ENCODE measurements around the gene CXCR6. TPM values are rescaled to one million over a fixed set of nuclear protein-coding genes. Genes with fewer than 3 reads are reported as not detected.

The CXCR6 gene
- total RNA-seq, 1 donor from 2014 or later, result not detected

GRCh38 chr3:45988362-45988761 lies 45.1 kb downstream of the CXCR6 start:
- Mint-ChIP-seq H3K4me1 (ENCODE audit: low read depth) (peaks cover 29% of the 10 kb centered on the region), H3K9me3 (ENCODE audit: low read depth) (no peaks in the 10 kb centered on the region), H3K4me3 (ENCODE audit: low read depth) (no peak overlapping the region), H3K36me3 (ENCODE audit: insufficient read depth) (peaks cover 5% of the 10 kb centered on the region), H3K27me3 (no peaks in the 10 kb centered on the region), H3K27ac (peak overlapping the region; percentile 82)
- no peak for TF ChIP-seq CTCF (IDR thresholded peaks at IDR 0.05; ENCODE audit: unreplicated experiment)
- no peak for DNase-seq (ENCODE audit: low spot score, unreplicated experiment)

- H3K4me3 Mint-ChIP-seq (ENCODE audit: low read depth), result no peak overlapping the region
- no peaks in the 10 kb centered on the region for H3K9me3 Mint-ChIP-seq (ENCODE audit: low read depth)
- TF ChIP-seq CTCF (IDR thresholded peaks at IDR 0.05; ENCODE audit: unreplicated experiment), result no peak
- no peak overlapping the region for H3K27ac Mint-ChIP-seq
- peaks cover 5% of the 10 kb centered on the region for H3K36me3 Mint-ChIP-seq (ENCODE audit: insufficient read depth)
- H3K4me1 Mint-ChIP-seq (ENCODE audit: low read depth), result peaks cover 29% of the 10 kb centered on the region
- DNase-seq (ENCODE audit: low spot score, unreplicated experiment), result no peak
- no peaks in the 10 kb centered on the region for H3K27me3 Mint-ChIP-seq
These were observed 45.5 kb downstream of the CXCR6 start for GRCh38 chr3:45988804-45989203.

- DNase-seq (ENCODE audit: low spot score, unreplicated experiment), result no peak
- no peaks in the 10 kb centered on the region for H3K36me3 Mint-ChIP-seq (ENCODE audit: insufficient read depth)
- H3K27ac Mint-ChIP-seq, result no peak overlapping the region
- H3K9me3 Mint-ChIP-seq (ENCODE audit: low read depth), result no peaks in the 10 kb centered on the region
- H3K4me1 Mint-ChIP-seq (ENCODE audit: low read depth), result peaks cover 33% of the 10 kb centered on the region
- no peak for TF ChIP-seq CTCF (IDR thresholded peaks at IDR 0.05; ENCODE audit: unreplicated experiment)
- no peak overlapping the region for H3K4me3 Mint-ChIP-seq (ENCODE audit: low read depth)
- H3K27me3 Mint-ChIP-seq, result no peaks in the 10 kb centered on the region
These were observed 46.9 kb downstream of the CXCR6 start for GRCh38 chr3:45990181-45990580.

GRCh38 chr3:45991341-45991740 lies 48.1 kb downstream of the CXCR6 start:
- Mint-ChIP-seq H3K36me3 (ENCODE audit: insufficient read depth) (no peaks in the 10 kb centered on the region), H3K27ac (peak overlapping the region; percentile 74), H3K4me1 (ENCODE audit: low read depth) (peaks cover 25% of the 10 kb centered on the region), H3K9me3 (ENCODE audit: low read depth) (no peaks in the 10 kb centered on the region), H3K27me3 (no peaks in the 10 kb centered on the region), H3K4me3 (ENCODE audit: low read depth) (no peak overlapping the region)
- TF ChIP-seq CTCF (IDR thresholded peaks at IDR 0.05; ENCODE audit: unreplicated experiment), result no peak
- DNase-seq (ENCODE audit: low spot score, unreplicated experiment), result no peak

- no peak for TF ChIP-seq CTCF (IDR thresholded peaks at IDR 0.05; ENCODE audit: unreplicated experiment)
- DNase-seq (ENCODE audit: low spot score, unreplicated experiment), result no peak
- H3K4me1 Mint-ChIP-seq (ENCODE audit: low read depth), result peaks cover 17% of the 10 kb centered on the region
- peaks cover 6% of the 10 kb centered on the region for H3K27me3 Mint-ChIP-seq
- H3K36me3 Mint-ChIP-seq (ENCODE audit: insufficient read depth), result no peaks in the 10 kb centered on the region
- H3K4me3 Mint-ChIP-seq (ENCODE audit: low read depth), result no peak overlapping the region
- no peaks in the 10 kb centered on the region for H3K9me3 Mint-ChIP-seq (ENCODE audit: low read depth)
- H3K27ac Mint-ChIP-seq, result no peak overlapping the region
These were observed 49.0 kb downstream of the CXCR6 start for GRCh38 chr3:45992133-45992729.
